Mesendoderm (in vitro differentiated cells): ENCODE data around the gene PLEKHH3.
"Not testable (repeated sequence)": the region's sequence is repeated elsewhere in the genome, so short reads cannot be mapped to it uniquely, and the experiment has no call there.

ENCODE experiments used
- DNase-seq: peaks from one replicate; pipeline ENCODE4 v3.0.0; 2013
- H2AK5ac ChIP-seq: 2 replicates; pipeline ENCODE4 v1.6.1; 2013; ENCODE audit warnings: low read length, inconsistent platforms
- H2BK120ac ChIP-seq: 2 replicates; pipeline ENCODE4 v1.6.1; 2013; ENCODE audit warnings: low read depth, mild to moderate bottlenecking, low read length, moderate library complexity, mixed read lengths
- H2BK15ac ChIP-seq: replicated peaks from 2 replicates; pipeline ENCODE4 v1.6.1; 2013; ENCODE audit warnings: low read depth, mild to moderate bottlenecking, moderate library complexity
- H2BK5ac ChIP-seq: 2 replicates; pipeline ENCODE4 v1.6.1; 2013; ENCODE audit warnings: low read length, inconsistent platforms
- H3K18ac ChIP-seq: 2 replicates; pipeline ENCODE4 v1.6.1; 2013; ENCODE audit warnings: mild to moderate bottlenecking, low read length, mixed read lengths
- H3K23ac ChIP-seq: one replicate; pipeline ENCODE4 v1.6.1; 2013; ENCODE audit warnings: low read length
- H3K27ac ChIP-seq: 2 replicates; pipeline ENCODE4 v1.5.1; 2013; ENCODE audit warnings: low read depth, mild to moderate bottlenecking, inconsistent platforms, low read length, moderate library complexity
- H3K27me3 ChIP-seq: 2 replicates; pipeline ENCODE4 v1.6.1; 2013; ENCODE audit warnings: low read length, control low read depth, mild to moderate bottlenecking, inconsistent platforms; ENCODE audit not compliant: insufficient read depth, poor library complexity
- H3K36me3 ChIP-seq: 2 replicates; pipeline ENCODE4 v1.6.1; 2013; ENCODE audit warnings: low read length, inconsistent platforms; ENCODE audit not compliant: control insufficient read depth, insufficient read depth
- H3K4ac ChIP-seq: one replicate; pipeline ENCODE4 v1.6.1; 2013; ENCODE audit warnings: low read depth, mild to moderate bottlenecking, low read length, moderate library complexity
- H3K4me1 ChIP-seq: 2 replicates; pipeline ENCODE4 v1.6.1; 2013; ENCODE audit warnings: low read depth, low read length, inconsistent platforms; ENCODE audit not compliant: control insufficient read depth
- H3K4me2 ChIP-seq: 2 replicates; pipeline ENCODE4 v1.6.1; 2013; ENCODE audit warnings: low read length
- H3K4me3 ChIP-seq: 2 replicates; pipeline ENCODE4 v1.5.1; 2013; ENCODE audit warnings: mild to moderate bottlenecking, low read length
- H3K56ac ChIP-seq: one replicate; pipeline ENCODE4 v1.6.1; 2013; ENCODE audit warnings: low read length
- H3K79me1 ChIP-seq: 2 replicates; pipeline ENCODE4 v1.6.1; 2013; ENCODE audit warnings: low read length, inconsistent platforms
- H3K79me2 ChIP-seq: 2 replicates; pipeline ENCODE4 v1.6.1; 2013; ENCODE audit warnings: mild to moderate bottlenecking, low read length; ENCODE audit not compliant: control insufficient read depth, insufficient read depth
- H3K9ac ChIP-seq: 2 replicates; pipeline ENCODE4 v1.6.1; 2013; ENCODE audit warnings: low read length, inconsistent platforms
- H4K5ac ChIP-seq: one replicate; pipeline ENCODE4 v1.6.1; 2013; ENCODE audit warnings: low read length
- H4K8ac ChIP-seq: one replicate; pipeline ENCODE4 v1.6.1; 2013; ENCODE audit warnings: low read depth, mild to moderate bottlenecking, control low read depth, low read length, moderate library complexity
- WGBS: extraction: QIAGEN DNeasy Blood & Tissue Kit; methylation state at CpG from one replicate; pipeline ENCODE4 v1.1.7; 2013; ENCODE audit warnings: low lambda C conversion rate, missing lambda C conversion rate; ENCODE audit not compliant: insufficient coverage; ENCODE audit errors: extremely low coverage; 5-methylcytosine and 5-hydroxymethylcytosine counted together

The PLEKHH3 gene

GRCh38 chr17:42640121-42640520 is 36.7 kb downstream of the PLEKHH3 start:
- Histone ChIP-seq H2BK5ac (no peak overlapping the region), H4K5ac (no peak overlapping the region), H3K9ac (no peak overlapping the region), H2BK15ac (no peak overlapping the region), H3K79me1 (no peaks in the 10 kb centered on the region), H3K36me3 (no peaks in the 10 kb centered on the region), H3K27ac (no peak overlapping the region), H3K23ac (no peak overlapping the region), H3K4me3 (no peak overlapping the region), H4K8ac (no peak overlapping the region), H3K56ac (no peak overlapping the region), H3K4me1 (no peaks in the 10 kb centered on the region), H2AK5ac (no peak overlapping the region), H3K18ac (no peak overlapping the region), H3K79me2 (no peaks in the 10 kb centered on the region), H3K4ac (no peak overlapping the region), H2BK120ac (no peak overlapping the region), H3K4me2 (no peak overlapping the region), H3K27me3 (no peaks in the 10 kb centered on the region)
- no CpG with 5 or more reads among the region's 4 CpGs for WGBS
- DNase-seq = no peak

GRCh38 chr17:42639525-42640113 is 37.2 kb downstream of the PLEKHH3 start:
- no peak overlapping the region for H3K27ac ChIP-seq
- no peak overlapping the region for H2BK5ac ChIP-seq
- DNase-seq = no peak
- H4K8ac ChIP-seq = no peak overlapping the region
- no peak overlapping the region for H3K9ac ChIP-seq
- no CpG with 5 or more reads among the region's 7 CpGs for WGBS
- no peak overlapping the region for H4K5ac ChIP-seq
- no peak overlapping the region for H2BK120ac ChIP-seq
- H3K27me3 ChIP-seq = no peaks in the 10 kb centered on the region
- no peaks in the 10 kb centered on the region for H3K79me2 ChIP-seq
- H2BK15ac ChIP-seq = no peak overlapping the region
- no peak overlapping the region for H3K4me3 ChIP-seq
- no peak overlapping the region for H3K18ac ChIP-seq
- no peak overlapping the region for H3K4me2 ChIP-seq
- H3K36me3 ChIP-seq = no peaks in the 10 kb centered on the region
- H3K4ac ChIP-seq = no peak overlapping the region
- H2AK5ac ChIP-seq = no peak overlapping the region
- no peak overlapping the region for H3K23ac ChIP-seq
- no peaks in the 10 kb centered on the region for H3K4me1 ChIP-seq
- no peak overlapping the region for H3K56ac ChIP-seq
- H3K79me1 ChIP-seq = no peaks in the 10 kb centered on the region

- H3K27me3 ChIP-seq = no peaks in the 10 kb centered on the region
- H3K4me2 ChIP-seq = no peak overlapping the region
- no CpG with 5 or more reads among the region's 9 CpGs for WGBS
- H4K8ac ChIP-seq = no peak overlapping the region
- no peak overlapping the region for H4K5ac ChIP-seq
- no peak overlapping the region for H3K23ac ChIP-seq
- H3K27ac ChIP-seq = no peak overlapping the region
- no peak overlapping the region for H2AK5ac ChIP-seq
- H3K9ac ChIP-seq = no peak overlapping the region
- no peaks in the 10 kb centered on the region for H3K79me1 ChIP-seq
- no peaks in the 10 kb centered on the region for H3K4me1 ChIP-seq
- H2BK5ac ChIP-seq = no peak overlapping the region
- DNase-seq = no peak
- H2BK120ac ChIP-seq = no peak overlapping the region
- H3K79me2 ChIP-seq = no peaks in the 10 kb centered on the region
- H3K36me3 ChIP-seq = no peaks in the 10 kb centered on the region
- H3K18ac ChIP-seq = no peak overlapping the region
- H3K4me3 ChIP-seq = no peak overlapping the region
- H2BK15ac ChIP-seq = no peak overlapping the region
- no peak overlapping the region for H3K56ac ChIP-seq
- no peak overlapping the region for H3K4ac ChIP-seq
Observed at GRCh38 chr17:42632949-42633444, 43.8 kb downstream of the PLEKHH3 start.

GRCh38 chr17:42629411-42630009 is 47.3 kb downstream of the PLEKHH3 start:
- H3K23ac ChIP-seq = no peak overlapping the region
- H3K4me1 ChIP-seq = no peaks in the 10 kb centered on the region
- no peak overlapping the region for H3K4me3 ChIP-seq
- no peak overlapping the region for H3K9ac ChIP-seq
- H3K27ac ChIP-seq = no peak overlapping the region
- H3K27me3 ChIP-seq = no peaks in the 10 kb centered on the region
- no peak overlapping the region for H2BK120ac ChIP-seq
- WGBS = no CpG with 5 or more reads among the region's 3 CpGs
- H3K56ac ChIP-seq = no peak overlapping the region
- H2BK15ac ChIP-seq = no peak overlapping the region
- no peaks in the 10 kb centered on the region for H3K79me1 ChIP-seq
- H4K5ac ChIP-seq = no peak overlapping the region
- no peak for DNase-seq
- no peaks in the 10 kb centered on the region for H3K36me3 ChIP-seq
- no peak overlapping the region for H2AK5ac ChIP-seq
- no peak overlapping the region for H3K4me2 ChIP-seq
- no peak overlapping the region for H4K8ac ChIP-seq
- H3K4ac ChIP-seq = no peak overlapping the region
- H2BK5ac ChIP-seq = no peak overlapping the region
- no peak overlapping the region for H3K18ac ChIP-seq
- no peaks in the 10 kb centered on the region for H3K79me2 ChIP-seq

GRCh38 chr17:42627032-42627764 is 49.6 kb downstream of the PLEKHH3 start:
- not testable (repeated sequence) for H3K23ac ChIP-seq, H4K8ac ChIP-seq, H2BK15ac ChIP-seq, H3K4ac ChIP-seq, H2BK5ac ChIP-seq, H3K4me3 ChIP-seq, H2AK5ac ChIP-seq, H3K36me3 ChIP-seq, H3K27me3 ChIP-seq, H3K56ac ChIP-seq, H3K18ac ChIP-seq, H3K4me2 ChIP-seq, H3K27ac ChIP-seq, H3K79me2 ChIP-seq, H3K79me1 ChIP-seq, H2BK120ac ChIP-seq, H4K5ac ChIP-seq, H3K9ac ChIP-seq, H3K4me1 ChIP-seq
- no CpG with 5 or more reads among the region's 6 CpGs for WGBS
- peak; percentile 23 for DNase-seq
